ENCODE results near the gene ZNF414.

ZNF414 gene

GRCh38 chr19:8463365-8463764 is 50.6 kb downstream of the ZNF414 start:
- DNase-seq (ENCODE audit: low read depth, low spot score), result no peak

DNA sequence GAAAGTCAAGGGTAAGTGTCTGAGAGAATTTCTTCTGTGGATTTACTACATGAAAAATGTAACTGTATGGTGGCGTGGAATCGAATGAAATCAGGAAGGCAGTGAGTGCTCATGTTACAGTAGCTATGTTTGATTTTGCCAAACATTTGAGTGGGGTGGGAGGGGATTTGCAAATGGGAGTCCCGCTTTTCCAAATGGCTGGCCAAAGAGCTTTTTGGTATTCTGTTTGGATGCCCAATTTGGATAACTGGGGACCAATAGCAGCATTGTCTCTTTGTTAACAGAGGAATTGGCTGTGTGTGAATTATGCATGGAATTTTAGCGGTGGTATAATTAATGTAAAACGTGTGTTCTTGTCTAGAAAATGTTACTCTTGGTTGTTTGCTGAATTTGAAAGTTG is 51.4 kb downstream of the ZNF414 start:
- no peak for DNase-seq (ENCODE audit: low read depth, low spot score)

DNA sequence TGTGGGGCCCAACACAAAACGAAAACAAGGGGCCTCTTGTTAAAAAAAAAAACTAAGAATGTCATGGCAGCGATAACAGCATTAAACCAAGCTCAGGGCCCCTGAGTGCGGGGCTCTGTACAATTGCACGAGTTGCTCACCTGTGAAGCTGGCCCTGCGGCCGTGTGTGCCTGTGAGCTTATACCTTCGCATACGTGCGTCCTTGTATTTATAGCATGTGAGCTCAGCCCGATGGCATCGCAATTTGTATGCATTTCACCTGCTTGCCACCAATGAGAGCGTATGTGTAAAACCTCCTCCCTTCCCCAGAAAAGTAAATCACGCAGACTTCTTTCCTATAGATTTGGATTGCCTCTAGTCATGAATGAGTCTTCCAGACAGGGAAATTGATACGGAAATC is 52.1 kb downstream of the ZNF414 start:
- DNase-seq (ENCODE audit: low read depth, low spot score), result no peak

DNA sequence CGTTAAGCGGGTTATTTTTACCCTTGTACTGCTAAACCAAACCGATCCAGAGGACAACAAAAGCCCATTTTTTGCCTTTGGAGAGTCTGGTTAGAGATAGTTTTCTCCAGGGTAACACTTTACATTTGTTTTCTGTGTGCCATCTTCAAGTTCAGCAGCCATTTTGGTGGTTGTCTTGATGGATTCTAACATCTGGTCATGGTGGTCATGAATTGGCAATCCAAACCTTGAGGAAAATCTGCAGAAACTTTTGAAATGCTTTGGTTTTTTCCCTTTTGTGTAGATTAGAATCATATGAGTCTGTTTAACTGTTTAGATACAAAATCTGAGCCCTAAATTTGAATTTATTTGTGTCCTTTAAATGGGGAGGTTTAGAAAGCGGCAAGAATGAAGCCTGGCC is 52.6 kb downstream of the ZNF414 start:
- DNase-seq (ENCODE audit: low read depth, low spot score), result no peak

- DNase-seq (ENCODE audit: low read depth, low spot score), result no peak
These were observed 53.3 kb downstream of the ZNF414 start for GRCh38 chr19:8460516-8461298.
